ENCODE measurements around the gene CNP. TPM values are rescaled to one million over a fixed set of nuclear protein-coding genes. Genes with fewer than 3 reads are reported as not detected.
A peak's percentile ranks its signal among the peaks of the same experiment; 100 is the strongest.
"Not testable (repeated sequence)": the region's sequence is repeated elsewhere in the genome, so short reads cannot be mapped to it uniquely, and the experiment has no call there.

The CNP gene
- polyA plus RNA-seq, 1 donor, result 47.6 TPM

GRCh38 chr17:41928693-41929251, 37.8 kb upstream of the CNP start:
- WGBS (ENCODE audit: insufficient coverage, low lambda C conversion rate), result no CpG with 5 or more reads among the region's 6 CpGs
- Histone ChIP-seq H3K27ac (ENCODE audit: low read length) (no peak overlapping the region), H3K27me3 (ENCODE audit: control insufficient read depth, insufficient read depth, low read length) (no peaks in the 10 kb centered on the region), H3K4me3 (ENCODE audit: low read length) (no peak overlapping the region), H3K36me3 (ENCODE audit: control insufficient read depth, insufficient read depth, low read length) (no peaks in the 10 kb centered on the region), H3K9me3 (ENCODE audit: control insufficient read depth, low read depth, low read length) (no peaks in the 10 kb centered on the region), H3K4me1 (ENCODE audit: control insufficient read depth, insufficient read depth, low read length) (no peaks in the 10 kb centered on the region)
- DNase-seq, result no peak

- no CpG with 5 or more reads among the region's 43 CpGs for WGBS (ENCODE audit: insufficient coverage, low lambda C conversion rate)
Measured at GRCh38 chr17:41930009-41930832, 36.4 kb upstream of the CNP start, which contains the start of gene ODAD4. ODAD4 (plus strand) TSS chr17:41930617; CDS start chr17:41930724, 107 bp downstream.

GRCh38 chr17:41930833-41931156, 35.8 kb upstream of the CNP start:
- not testable (repeated sequence) for H3K4me1 ChIP-seq (ENCODE audit: control insufficient read depth, insufficient read depth, low read length); DNase-seq; H3K27me3 ChIP-seq (ENCODE audit: control insufficient read depth, insufficient read depth, low read length); H3K9me3 ChIP-seq (ENCODE audit: control insufficient read depth, low read depth, low read length); H3K36me3 ChIP-seq (ENCODE audit: control insufficient read depth, insufficient read depth, low read length)
- H3K4me3 ChIP-seq (ENCODE audit: low read length), result peak overlapping the region; percentile 54
- WGBS (ENCODE audit: insufficient coverage, low lambda C conversion rate), result no CpG with 5 or more reads among the region's 18 CpGs
- peak overlapping the region; percentile 71 for H3K27ac ChIP-seq (ENCODE audit: low read length)

More at GRCh38 chr17:41930009-41930832, 36.4 kb upstream of the CNP start, which contains the start of gene ODAD4:
- Histone ChIP-seq H3K27ac (ENCODE audit: low read length) (peak within 1 kb of the TSS; percentile 71), H3K36me3 (ENCODE audit: control insufficient read depth, insufficient read depth, low read length) (no peaks in the 10 kb centered on the region), H3K4me3 (ENCODE audit: low read length) (peak within 1 kb of the TSS; percentile 54), H3K4me1 (ENCODE audit: control insufficient read depth, insufficient read depth, low read length) (no peaks in the 10 kb centered on the region), H3K9me3 (ENCODE audit: control insufficient read depth, low read depth, low read length) (no peaks in the 10 kb centered on the region), H3K27me3 (ENCODE audit: control insufficient read depth, insufficient read depth, low read length) (no peaks in the 10 kb centered on the region)
- peak; percentile 96 for DNase-seq

GRCh38 chr17:41931715-41932114, 34.9 kb upstream of the CNP start:
- not testable (repeated sequence) for H3K4me1 ChIP-seq (ENCODE audit: control insufficient read depth, insufficient read depth, low read length); H3K27me3 ChIP-seq (ENCODE audit: control insufficient read depth, insufficient read depth, low read length); H3K36me3 ChIP-seq (ENCODE audit: control insufficient read depth, insufficient read depth, low read length); DNase-seq; H3K27ac ChIP-seq (ENCODE audit: low read length); H3K9me3 ChIP-seq (ENCODE audit: control insufficient read depth, low read depth, low read length); H3K4me3 ChIP-seq (ENCODE audit: low read length)
- no CpG with 5 or more reads among the region's 4 CpGs for WGBS (ENCODE audit: insufficient coverage, low lambda C conversion rate)

GRCh38 chr17:41932816-41933389, 33.7 kb upstream of the CNP start:
- no peak overlapping the region for H3K4me3 ChIP-seq (ENCODE audit: low read length)

GRCh38 chr17:41935641-41936040, 31.0 kb upstream of the CNP start:
- H3K4me3 ChIP-seq (ENCODE audit: low read length), result no peak overlapping the region
- H3K27ac ChIP-seq (ENCODE audit: low read length), result no peak overlapping the region
- no peaks in the 10 kb centered on the region for H3K4me1 ChIP-seq (ENCODE audit: control insufficient read depth, insufficient read depth, low read length)
- no peaks in the 10 kb centered on the region for H3K9me3 ChIP-seq (ENCODE audit: control insufficient read depth, low read depth, low read length)
- no peaks in the 10 kb centered on the region for H3K27me3 ChIP-seq (ENCODE audit: control insufficient read depth, insufficient read depth, low read length)
- no CpG with 5 or more reads among the region's 6 CpGs for WGBS (ENCODE audit: insufficient coverage, low lambda C conversion rate)
- DNase-seq, result no peak
- H3K36me3 ChIP-seq (ENCODE audit: control insufficient read depth, insufficient read depth, low read length), result no peaks in the 10 kb centered on the region

More at GRCh38 chr17:41932816-41933389, 33.7 kb upstream of the CNP start:
- Histone ChIP-seq H3K9me3 (ENCODE audit: control insufficient read depth, low read depth, low read length) (no peaks in the 10 kb centered on the region), H3K4me1 (ENCODE audit: control insufficient read depth, insufficient read depth, low read length) (no peaks in the 10 kb centered on the region), H3K36me3 (ENCODE audit: control insufficient read depth, insufficient read depth, low read length) (no peaks in the 10 kb centered on the region), H3K27ac (ENCODE audit: low read length) (no peak overlapping the region), H3K27me3 (ENCODE audit: control insufficient read depth, insufficient read depth, low read length) (no peaks in the 10 kb centered on the region)
- 20% methylated on average over 1 of the region's 2 CpGs for WGBS (ENCODE audit: insufficient coverage, low lambda C conversion rate)
- no peak for DNase-seq

- no peaks in the 10 kb centered on the region for H3K9me3 ChIP-seq (ENCODE audit: control insufficient read depth, low read depth, low read length)
- no CpG with 5 or more reads among the region's 19 CpGs for WGBS (ENCODE audit: insufficient coverage, low lambda C conversion rate)
Measured at GRCh38 chr17:41937970-41938954, 28.3 kb upstream of the CNP start.

GRCh38 chr17:41939044-41939692, 27.4 kb upstream of the CNP start:
- no peaks in the 10 kb centered on the region for H3K4me1 ChIP-seq (ENCODE audit: control insufficient read depth, insufficient read depth, low read length)
- no CpG with 5 or more reads among the region's 4 CpGs for WGBS (ENCODE audit: insufficient coverage, low lambda C conversion rate)
- H3K9me3 ChIP-seq (ENCODE audit: control insufficient read depth, low read depth, low read length), result no peaks in the 10 kb centered on the region
- H3K27me3 ChIP-seq (ENCODE audit: control insufficient read depth, insufficient read depth, low read length), result no peaks in the 10 kb centered on the region
- DNase-seq, result no peak
- H3K36me3 ChIP-seq (ENCODE audit: control insufficient read depth, insufficient read depth, low read length), result no peaks in the 10 kb centered on the region
- no peak overlapping the region for H3K4me3 ChIP-seq (ENCODE audit: low read length)
- no peak overlapping the region for H3K27ac ChIP-seq (ENCODE audit: low read length)

More at GRCh38 chr17:41937970-41938954, 28.3 kb upstream of the CNP start:
- Histone ChIP-seq H3K4me1 (ENCODE audit: control insufficient read depth, insufficient read depth, low read length) (no peaks in the 10 kb centered on the region), H3K27me3 (ENCODE audit: control insufficient read depth, insufficient read depth, low read length) (no peaks in the 10 kb centered on the region), H3K27ac (ENCODE audit: low read length) (no peak overlapping the region), H3K36me3 (ENCODE audit: control insufficient read depth, insufficient read depth, low read length) (no peaks in the 10 kb centered on the region), H3K4me3 (ENCODE audit: low read length) (no peak overlapping the region)
- DNase-seq, result no peak

GRCh38 chr17:41939693-41940090, 26.9 kb upstream of the CNP start:
- peaks cover 2% of the 10 kb centered on the region for H3K4me1 ChIP-seq (ENCODE audit: control insufficient read depth, insufficient read depth, low read length)
- WGBS (ENCODE audit: insufficient coverage, low lambda C conversion rate), result 90% methylated on average over 2 of the region's 6 CpGs
- DNase-seq, result no peak
- no peaks in the 10 kb centered on the region for H3K36me3 ChIP-seq (ENCODE audit: control insufficient read depth, insufficient read depth, low read length)
- no peak overlapping the region for H3K27ac ChIP-seq (ENCODE audit: low read length)
- no peaks in the 10 kb centered on the region for H3K27me3 ChIP-seq (ENCODE audit: control insufficient read depth, insufficient read depth, low read length)
- H3K9me3 ChIP-seq (ENCODE audit: control insufficient read depth, low read depth, low read length), result no peaks in the 10 kb centered on the region
- H3K4me3 ChIP-seq (ENCODE audit: low read length), result no peak overlapping the region
